GM21717 (cell line): ENCODE measurements around the gene NELFB.
"Not testable (repeated sequence)": the region's sequence is repeated elsewhere in the genome, so short reads cannot be mapped to it uniquely, and the experiment has no call there.

ENCODE experiments used
- ATAC-seq: cut with Tn5 transposase; IDR thresholded peaks from one replicate; pipeline ENCODE4 v1.9.1; 2021; ENCODE audit warnings: mild to moderate bottlenecking, moderate library complexity; ENCODE audit not compliant: unreplicated experiment

Gene NELFB

DNA sequence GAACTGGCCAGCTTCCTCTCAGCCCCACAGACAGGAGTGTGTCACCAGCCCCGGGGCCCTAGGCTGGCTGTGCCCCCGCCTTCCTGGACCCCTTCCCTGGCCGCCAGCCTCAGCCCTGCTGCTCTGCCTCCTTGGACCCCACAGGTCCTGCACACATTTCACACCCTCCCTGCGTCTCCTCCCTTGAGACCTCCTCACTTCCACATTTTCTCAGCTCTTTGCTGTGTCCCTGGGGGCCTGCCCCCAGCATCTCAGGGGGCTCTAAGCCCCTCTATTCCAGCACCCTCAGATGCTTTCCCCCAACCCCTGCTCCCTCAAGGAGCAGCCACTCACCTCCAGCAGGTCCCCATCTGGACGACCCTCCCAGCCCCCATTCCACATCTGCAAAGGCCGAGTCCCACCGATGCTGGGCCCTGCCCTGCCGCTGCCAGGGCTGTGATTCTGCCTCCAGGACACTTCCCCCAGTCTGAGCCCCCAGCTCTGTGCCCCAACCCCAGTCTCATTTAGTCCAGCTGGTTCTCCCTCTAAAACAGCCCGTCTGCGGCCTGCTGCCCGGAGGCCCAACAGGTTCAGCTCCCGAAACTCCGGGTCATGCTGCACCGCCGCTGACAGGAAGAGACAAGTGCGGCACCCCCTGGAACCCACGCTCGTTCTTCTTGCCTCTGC, 20.2 kb upstream of the NELFB start:
- ATAC-seq = no peak

DNA sequence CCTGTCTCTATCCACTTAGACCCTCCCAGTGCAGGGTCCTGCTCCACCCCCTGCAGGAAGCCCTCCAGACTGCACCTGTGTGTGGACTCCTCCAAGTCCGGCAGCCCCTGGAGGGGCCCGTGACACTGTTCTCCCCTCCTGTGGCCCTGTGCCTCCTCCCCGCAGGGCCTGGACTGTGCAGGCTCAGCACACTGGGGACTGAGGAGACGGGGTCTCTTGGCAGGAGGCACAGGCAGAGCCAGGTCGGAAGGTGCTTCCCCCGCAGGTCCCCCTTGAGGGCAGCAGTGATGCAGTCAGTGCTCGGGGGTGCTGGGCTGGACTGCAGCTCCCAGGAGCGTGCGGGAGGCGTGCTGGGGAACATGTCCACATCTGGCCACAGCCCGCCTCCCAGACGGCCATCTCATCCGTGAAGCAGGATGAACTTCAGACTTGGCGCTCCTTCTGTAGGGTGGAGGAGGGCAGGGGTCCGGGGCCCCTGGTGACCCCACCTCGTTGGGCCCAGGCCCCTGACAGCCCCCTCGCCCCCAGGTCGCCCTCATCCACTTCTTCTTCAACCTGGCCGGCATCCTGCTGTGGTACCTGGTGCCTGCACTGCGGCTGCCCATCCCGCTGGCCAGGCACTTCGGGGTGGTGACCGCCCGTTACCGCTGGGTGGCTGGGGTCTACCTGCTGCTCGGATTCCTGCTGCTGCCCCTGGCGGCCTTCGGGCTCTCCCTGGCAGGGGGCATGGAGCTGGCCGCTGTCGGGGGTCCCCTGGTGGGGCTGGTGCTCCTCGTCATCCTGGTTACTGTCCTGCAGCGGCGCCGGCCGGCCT, 19.5 kb upstream of the NELFB start:
- no peak for ATAC-seq

DNA sequence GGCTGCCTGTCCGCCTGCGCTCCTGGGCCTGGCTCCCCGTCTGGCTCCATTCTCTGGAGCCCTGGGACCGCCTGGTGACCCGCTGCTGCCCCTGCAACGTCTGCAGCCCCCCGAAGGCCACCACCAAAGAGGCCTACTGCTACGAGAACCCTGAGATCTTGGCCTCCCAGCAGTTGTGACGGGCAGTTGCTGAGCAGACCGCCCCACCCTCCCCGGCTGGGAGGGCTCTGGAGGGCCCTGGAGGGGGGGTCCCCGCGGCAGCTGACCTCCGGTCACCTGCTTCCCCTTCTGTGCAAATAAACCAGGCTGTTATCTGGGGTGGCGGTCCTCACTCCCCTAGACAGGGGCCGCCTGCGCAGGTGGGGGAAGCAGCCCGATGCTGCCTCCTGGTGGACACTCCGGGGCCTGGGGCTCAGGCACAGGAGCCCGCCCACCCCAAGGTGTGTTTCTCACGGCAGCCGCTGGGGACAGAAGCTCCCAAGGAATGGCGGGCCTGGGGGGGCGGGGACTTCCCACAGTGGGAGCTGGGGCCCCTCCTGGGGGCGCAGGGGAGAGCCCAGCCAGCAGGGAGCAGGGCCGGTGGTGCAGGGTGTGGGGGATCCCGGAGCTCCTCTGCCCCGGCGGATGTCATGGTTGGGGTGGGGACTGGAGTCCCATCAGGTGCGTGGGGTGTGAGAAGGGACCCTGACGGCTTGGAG, 18.7 kb upstream of the NELFB start:
- ATAC-seq = no peak

DNA sequence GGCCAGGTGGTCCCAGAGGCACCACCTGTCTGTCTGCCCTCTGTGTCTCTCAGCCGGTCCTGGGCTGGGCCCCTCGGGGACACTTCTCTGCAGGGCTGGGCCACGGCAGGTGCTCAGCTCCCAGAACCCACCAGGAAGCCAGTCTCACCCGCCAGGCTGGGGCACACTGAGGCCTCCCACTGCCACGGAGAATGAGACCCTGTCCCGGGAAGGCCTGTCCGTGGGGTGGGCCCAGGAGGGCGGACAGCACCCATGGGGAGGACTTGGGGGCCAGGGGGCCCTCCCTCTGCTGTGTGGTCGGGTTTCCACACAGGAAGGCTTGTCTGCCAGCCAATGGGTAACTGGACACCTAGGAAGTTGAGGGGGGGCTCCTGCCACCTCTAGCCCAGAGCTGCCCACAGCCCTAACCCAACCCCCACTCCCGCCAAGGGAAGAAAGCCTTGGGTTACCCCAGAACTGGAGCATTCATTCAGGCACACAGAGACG, 18.1 kb upstream of the NELFB start:
- ATAC-seq = no peak

DNA sequence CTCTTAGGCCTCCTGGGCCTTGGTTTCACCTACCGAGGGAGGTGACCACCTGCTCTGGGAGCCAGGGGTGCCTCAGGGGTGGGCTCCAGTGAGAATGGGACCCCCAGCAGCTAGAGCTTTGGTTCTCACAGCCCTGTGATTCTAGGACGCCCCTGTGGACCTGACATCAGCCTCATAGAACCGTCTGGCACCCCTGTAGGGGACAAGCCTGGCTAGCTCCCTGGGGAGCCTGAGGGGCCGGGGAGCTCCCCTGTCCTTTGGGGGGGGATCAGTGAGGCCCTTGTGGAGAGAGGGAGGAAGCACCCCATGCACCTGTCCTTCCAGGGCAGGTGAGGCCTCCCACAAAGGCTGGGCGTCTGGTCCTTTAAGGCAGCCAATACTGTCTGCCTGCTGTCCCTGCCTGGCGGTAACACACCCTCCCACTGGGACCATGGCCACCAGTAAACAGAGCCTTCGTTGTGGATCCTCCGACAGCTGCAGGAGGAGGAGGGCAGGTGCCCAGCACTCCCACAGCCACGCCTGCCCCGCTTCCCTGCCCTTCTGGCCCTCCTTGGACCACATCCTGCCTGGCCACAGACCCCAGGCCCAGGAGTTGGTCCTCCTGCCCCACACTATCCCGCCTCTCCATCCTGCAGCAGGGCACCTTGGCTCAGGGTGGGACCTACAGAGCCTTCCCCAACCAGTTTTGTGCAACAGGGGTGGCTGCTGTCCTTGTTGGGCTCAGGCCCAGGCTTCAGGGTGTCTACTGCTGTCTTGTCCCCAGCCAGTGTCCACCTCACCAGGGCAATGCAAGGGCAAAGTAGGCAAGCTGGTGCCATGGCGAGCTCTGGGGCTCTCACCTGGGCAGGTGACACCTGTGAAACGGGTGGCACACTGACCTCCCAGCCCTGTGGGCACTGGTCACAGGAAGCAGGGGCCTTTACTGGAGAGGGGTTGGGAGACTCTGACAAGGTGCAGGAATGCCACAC, 17.1 kb upstream of the NELFB start:
- no peak for ATAC-seq

DNA sequence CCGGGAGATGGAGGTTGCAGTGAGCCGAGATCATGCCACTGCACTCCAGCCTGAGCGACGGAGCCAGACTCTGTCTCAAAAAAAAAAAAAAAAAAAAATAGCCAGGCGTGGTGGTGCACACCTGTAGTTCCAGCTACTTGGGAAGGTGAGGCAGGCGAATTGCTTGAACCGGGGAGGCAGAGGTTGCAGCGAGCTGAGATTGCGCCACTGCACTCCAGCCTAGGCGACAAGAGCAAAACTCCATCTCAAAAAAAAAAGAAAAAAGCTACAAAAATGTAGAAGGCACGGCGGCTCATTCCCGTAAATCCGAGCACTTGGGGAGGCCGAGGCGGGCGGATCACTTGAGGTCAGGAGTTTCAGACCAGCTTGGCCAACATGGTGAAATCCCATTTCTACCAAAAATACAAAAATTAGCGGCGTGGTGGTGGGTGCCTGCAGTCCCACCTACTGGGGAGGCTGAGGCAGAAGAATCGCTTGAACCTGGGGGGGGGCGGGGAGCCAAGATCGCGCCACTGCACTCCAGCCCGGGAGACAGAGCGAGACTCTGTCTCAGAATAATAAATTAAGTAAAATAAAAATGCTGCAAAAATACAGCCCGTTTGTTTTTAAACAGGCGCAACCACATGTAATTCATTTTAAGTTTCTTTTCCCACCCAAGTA, 15.5 kb upstream of the NELFB start:
- ATAC-seq = not testable (repeated sequence)

DNA sequence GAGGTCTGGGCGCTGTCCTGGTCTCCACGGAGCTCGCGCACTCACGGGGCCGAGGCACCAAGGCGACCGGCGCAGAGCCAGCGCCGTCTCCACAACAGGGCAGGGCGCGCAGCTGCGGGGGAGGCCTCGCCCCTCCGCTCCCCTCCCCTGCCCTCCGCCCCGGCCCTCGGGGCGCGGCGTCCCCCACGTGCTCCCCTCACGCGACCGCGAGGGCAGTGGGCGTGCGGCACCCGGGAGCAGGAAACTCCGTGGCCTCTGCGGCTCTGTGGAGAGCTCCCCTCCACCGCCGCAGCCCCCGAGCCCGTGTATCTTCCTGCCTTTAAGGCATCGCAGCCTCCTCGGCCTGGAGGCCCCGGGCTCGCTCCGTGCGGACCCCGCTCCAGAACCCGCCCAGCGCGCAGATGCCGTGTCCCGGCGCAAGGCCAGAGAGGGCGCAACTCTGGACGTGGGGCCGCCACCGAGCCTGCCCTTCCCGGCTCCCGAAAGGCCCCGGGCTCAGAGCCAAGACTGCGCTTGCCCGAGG, 14.7 kb upstream of the NELFB start:
- ATAC-seq = peak; percentile 13

DNA sequence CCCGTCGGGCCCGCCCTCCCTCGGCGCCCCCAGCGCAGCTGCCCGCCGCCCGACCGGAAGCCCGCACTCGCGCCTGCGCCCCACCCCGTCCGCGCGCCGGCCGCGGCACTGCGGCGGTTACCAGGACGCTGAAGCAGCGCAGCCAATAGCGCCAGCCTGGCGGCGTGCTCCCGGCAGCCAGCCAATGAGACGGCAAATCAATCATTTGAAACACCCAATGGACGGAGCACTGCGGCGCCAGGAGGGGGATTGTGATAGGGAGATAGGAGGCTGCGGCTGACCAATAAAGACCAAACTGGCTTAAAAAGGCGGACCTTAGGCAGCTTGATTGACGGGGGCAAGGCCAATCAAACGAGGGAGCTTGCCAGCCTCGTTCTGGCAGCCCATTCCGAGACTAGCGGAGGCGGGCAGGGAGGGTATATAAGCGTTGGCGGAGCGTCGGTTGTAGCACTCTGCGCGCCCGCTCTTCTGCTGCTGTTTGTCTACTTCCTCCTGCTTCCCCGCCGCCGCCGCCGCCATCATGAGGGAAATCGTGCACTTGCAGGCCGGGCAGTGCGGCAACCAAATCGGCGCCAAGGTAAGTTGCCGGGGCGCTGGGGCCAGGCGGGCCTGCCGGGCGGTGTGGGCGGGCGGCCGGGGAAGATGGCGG, 14.2 kb upstream of the NELFB start, which contains the start of gene TUBB4B:
TUBB4B (plus strand) TSS at position 447 of the 649 bp plus-strand sequence; CDS start at position 521, 74 bp downstream.
- ATAC-seq = peak; percentile 59

DNA sequence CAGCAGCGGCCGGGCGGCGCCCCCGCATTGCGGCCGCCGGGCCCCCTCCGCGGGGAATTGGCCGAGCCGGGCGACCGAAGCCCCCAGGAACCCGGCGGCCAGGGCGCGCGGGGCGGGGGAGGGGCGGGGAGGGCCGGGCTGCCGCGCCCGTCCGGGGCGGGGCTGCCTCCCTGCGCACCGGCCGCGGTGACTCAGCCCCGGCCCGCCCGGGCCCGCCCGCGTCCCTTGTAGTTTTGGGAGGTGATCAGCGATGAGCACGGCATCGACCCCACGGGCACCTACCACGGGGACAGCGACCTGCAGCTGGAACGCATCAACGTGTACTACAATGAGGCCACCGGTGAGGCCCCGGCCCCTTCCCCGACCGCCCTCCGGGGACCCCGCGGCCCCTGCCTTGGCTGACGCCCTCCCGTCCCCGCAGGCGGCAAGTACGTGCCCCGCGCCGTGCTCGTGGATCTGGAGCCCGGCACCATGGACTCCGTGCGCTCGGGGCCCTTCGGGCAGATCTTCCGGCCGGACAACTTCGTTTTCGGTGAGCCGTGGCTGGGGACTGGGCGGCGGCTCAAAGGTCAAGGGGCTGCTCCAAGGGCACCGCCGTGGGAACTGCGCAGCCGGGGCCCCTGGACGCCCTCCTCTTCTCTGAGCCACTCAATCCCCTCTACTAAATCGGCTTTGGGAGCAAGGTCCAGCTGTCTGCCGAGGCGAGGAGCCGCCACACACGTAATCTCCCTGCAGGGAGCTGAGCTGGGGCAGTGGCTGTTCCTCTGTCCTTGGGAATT, 13.4 kb upstream of the NELFB start:
- ATAC-seq = peak; percentile 12

DNA sequence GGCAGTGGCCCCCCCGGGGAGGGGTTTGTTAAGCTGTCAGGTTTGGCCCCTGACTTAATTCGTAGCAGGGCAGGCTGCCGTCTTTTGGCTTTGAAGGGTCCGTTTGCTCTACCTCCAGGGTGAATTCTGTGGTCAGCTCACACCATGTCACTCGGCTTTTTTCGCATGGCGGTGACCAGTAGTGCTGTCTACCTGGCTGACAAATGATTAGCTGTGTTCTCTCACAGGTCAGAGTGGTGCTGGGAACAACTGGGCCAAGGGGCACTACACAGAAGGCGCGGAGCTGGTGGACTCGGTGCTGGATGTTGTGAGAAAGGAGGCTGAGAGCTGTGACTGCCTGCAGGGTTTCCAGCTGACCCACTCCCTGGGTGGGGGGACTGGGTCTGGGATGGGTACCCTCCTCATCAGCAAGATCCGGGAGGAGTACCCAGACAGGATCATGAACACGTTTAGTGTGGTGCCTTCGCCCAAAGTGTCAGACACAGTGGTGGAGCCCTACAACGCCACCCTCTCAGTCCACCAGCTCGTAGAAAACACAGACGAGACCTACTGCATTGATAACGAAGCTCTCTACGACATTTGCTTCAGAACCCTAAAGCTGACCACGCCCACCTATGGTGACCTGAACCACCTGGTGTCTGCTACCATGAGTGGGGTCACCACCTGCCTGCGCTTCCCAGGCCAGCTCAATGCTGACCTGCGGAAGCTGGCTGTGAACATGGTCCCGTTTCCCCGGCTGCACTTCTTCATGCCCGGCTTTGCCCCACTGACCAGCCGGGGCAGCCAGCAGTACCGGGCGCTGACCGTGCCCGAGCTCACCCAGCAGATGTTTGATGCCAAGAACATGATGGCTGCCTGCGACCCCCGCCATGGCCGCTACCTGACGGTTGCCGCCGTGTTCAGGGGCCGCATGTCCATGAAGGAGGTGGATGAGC, 12.6 kb upstream of the NELFB start:
- no peak for ATAC-seq

DNA sequence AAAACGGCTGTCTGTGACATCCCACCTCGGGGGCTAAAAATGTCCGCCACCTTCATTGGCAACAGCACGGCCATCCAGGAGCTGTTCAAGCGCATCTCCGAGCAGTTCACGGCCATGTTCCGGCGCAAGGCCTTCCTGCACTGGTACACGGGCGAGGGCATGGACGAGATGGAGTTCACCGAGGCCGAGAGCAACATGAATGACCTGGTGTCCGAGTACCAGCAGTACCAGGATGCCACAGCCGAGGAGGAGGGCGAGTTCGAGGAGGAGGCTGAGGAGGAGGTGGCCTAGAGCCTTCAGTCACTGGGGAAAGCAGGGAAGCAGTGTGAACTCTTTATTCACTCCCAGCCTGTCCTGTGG, 11.9 kb upstream of the NELFB start:
- not testable (repeated sequence) for ATAC-seq

DNA sequence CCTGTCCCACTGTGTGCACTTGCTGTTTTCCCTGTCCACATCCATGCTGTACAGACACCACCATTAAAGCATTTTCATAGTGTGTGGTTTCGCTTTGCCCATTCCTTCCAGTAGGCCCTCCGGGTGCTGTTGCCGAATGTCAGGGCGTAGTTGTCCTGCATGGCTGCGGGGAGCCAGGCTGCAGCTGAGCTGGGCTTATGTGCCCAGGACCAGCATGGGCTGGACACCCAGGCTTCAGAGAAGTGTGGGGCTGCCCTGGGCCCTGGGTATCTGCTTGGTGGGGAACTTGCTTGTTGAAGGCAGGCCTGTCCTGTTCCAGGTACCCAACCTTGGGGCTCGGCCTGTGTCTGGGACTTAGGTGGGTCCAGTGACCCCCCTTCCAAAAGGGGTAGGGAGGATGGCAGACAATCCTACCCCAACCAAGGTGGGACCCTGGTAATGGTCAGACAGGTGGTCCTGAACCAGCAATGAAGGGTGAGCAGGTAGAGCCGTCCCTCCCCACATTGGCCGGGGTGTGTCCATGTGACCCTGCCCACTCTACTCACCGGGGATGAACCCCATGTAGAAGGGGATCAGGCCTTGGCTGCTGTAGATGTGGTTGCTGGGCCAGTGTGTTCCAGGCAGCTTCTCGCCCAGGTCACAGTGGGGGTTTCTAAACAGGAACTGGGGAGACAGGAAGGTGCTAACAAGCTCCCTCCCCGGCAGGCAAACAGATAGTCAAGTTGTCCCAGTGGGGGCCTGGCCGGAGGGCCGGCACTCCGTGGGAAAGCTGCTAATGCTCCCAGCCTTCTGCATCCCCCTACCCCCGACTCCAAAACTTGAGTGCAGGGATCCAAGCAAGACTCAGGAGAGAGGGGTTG, 11.3 kb upstream of the NELFB start:
- no peak for ATAC-seq

DNA sequence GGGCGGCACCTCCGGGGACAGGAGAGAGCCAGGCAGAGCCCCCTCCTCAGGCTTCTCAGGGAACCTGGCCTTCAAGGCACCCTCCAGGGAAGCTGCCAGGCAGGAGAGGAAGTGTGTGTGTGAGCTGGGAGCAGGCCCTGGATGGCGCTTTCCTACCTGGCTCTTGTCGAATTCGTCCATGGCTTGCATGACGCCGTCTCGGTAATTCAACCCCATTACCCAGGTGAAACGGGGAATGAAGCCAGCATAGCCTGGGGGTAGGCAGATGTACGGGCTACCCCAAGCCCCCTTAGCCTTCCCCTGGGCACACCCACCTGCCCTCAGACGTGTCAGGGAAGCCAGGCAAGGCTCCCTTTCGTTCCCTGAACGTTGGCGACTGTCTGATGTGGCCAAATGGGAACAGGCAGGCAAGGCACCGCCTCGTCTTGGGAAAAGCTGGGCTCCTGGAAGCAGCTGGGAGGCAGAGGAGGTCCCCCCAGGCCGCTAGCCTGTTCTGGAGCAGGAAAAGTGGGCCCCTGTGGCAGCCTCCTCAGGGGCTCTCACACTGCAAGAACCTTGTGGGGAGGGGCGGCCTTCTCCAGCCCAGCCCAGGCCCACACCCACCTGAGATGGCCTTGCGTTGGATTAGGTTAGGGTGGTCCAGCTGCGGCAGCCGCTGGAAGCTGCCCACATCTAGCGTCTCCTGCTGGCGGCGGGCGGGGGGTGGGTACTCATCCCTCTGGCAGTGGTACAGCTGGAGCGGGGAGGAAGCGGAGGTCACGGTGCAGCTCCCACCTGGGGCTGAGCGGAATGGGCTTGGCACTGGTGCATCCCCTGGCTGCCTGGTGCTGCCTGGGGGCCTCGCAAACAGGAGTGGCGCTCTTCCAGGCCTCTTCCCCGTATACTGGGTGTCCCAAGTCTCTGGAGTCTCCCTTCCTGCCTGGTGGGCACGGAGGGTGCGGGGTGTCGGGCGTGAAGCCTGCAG, 10.4 kb upstream of the NELFB start:
- no peak for ATAC-seq

DNA sequence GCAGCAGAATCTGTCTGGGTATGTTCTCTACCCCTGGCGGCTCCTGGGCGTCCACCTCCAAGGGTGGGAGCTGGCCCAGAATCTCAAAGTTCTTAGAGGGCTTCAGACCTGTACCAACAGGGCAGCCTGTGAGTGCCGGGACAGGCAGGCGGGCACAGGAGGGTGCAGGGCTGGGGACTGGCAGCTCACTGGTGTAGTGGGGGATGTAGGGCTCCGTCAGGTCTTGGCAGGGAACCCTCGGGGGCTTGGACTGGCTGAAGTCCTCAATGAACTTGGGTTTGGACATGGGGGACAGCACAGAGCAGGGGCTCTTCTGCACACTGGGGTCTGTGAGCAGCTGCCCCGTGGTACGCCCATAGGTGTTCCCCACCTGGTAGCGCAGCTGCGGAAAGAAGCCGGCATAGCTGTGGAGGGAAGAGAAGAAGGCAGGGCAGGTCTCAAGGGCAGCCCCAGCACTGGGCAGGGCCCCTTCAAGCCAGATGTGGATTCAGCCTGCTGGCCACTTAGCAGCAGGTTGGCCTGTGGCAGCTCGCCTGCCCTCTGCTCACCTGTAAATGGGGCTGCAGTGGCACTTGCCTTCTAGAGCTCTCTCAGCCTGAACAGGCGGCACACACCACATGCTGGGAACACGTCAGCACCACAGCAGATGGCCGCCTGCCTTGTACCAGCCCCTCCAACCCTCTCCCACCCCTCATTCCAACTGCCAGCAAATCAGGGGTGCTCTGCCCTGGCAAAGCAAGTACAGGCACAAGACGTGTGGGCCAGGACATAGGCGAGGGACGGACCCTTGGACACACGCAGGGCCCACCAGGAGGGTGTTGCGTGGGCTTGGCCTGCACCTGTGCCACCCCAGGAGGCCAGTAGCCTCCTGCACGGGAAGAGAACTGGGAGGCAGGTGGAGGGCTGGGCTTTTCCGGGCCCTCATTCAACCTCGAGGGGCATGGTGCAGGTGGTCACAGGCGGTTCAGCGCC, 9.4 kb upstream of the NELFB start:
- ATAC-seq = no peak
